Measurements from ENCODE around the gene FRMPD4. TPM values are rescaled to one million over a fixed set of nuclear protein-coding genes. Genes with fewer than 3 reads are reported as not detected.

FRMPD4 gene
- total RNA-seq, 4 donors from 2014 or later, result 0.17 to 0.83 (median 0.46) TPM

DNA sequence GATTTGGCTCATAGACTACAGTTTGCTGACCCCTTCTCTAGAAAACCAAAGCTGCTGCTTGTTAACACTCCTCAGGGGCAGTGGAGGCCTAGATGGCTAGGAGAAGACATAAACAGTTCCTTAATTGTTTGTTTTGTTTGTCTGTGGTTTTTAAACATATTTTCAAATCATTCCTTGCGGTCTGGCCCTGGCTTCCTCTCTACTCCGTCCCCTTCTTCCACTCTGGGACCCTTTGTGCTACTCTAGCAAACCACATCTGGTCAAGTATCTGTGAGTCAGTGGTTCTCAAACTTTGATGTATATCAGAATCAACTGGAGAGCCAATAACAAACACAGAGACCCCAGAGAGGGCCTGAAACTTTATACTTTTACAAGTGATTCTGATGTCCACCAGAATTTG is 36.1 kb downstream of the FRMPD4 start:
- Histone ChIP-seq H3K27ac (replicated peaks in 1 of 4) (no peak overlapping the region), H3K36me3 (no peaks in the 10 kb centered on the region), H3K9me3 (no peaks in the 10 kb centered on the region), H3K4me1 (no peaks in the 10 kb centered on the region), H3K4me3 (no peak overlapping the region), H3K27me3 (no peaks in the 10 kb centered on the region)
- no peak for DNase-seq (ENCODE audit: extremely low spot score)
- intact Hi-C loops (cut with DNase I), result no loop called here
- TF ChIP-seq, protein P1, sequence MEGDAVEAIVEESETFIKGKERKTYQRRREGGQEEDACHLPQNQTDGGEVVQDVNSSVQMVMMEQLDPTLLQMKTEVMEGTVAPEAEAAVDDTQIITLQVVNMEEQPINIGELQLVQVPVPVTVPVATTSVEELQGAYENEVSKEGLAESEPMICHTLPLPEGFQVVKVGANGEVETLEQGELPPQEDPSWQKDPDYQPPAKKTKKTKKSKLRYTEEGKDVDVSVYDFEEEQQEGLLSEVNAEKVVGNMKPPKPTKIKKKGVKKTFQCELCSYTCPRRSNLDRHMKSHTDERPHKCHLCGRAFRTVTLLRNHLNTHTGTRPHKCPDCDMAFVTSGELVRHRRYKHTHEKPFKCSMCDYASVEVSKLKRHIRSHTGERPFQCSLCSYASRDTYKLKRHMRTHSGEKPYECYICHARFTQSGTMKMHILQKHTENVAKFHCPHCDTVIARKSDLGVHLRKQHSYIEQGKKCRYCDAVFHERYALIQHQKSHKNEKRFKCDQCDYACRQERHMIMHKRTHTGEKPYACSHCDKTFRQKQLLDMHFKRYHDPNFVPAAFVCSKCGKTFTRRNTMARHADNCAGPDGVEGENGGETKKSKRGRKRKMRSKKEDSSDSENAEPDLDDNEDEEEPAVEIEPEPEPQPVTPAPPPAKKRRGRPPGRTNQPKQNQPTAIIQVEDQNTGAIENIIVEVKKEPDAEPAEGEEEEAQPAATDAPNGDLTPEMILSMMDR (IDR thresholded peaks at IDR 0.05), result no peak
- TF ChIP-seq POLR2AphosphoS5 (IDR thresholded peaks at IDR 0.05) (no peak), EP300 (IDR thresholded peaks at IDR 0.05) (no peak), POLR2A (IDR thresholded peaks at IDR 0.05; ENCODE audit: low read depth) (no peak)
- 54% methylated on average over 2 of the region's 2 CpGs for WGBS

DNA sequence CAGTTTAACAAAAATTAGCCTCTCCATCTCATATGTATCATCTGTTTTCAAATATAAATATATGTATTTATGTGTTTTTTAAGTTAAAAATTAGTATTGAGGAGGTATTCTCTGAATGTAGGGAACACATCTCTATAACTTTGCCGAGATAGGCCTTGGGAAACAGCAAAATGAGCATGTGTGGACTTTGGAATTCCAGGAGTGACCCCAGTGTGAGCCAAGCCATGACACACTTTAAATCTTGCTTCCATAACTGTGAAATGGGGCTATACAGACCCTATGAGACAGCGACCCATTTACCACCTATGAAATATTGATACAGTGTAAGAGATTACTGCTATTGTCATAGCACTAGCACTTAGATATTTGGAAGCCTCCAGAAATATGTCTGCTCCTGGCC is 58.8 kb downstream of the FRMPD4 start:
- Histone ChIP-seq H3K27ac (replicated peaks in 1 of 4) (no peak overlapping the region), H3K36me3 (no peaks in the 10 kb centered on the region), H3K4me1 (no peaks in the 10 kb centered on the region), H3K4me3 (no peak overlapping the region), H3K9me3 (no peaks in the 10 kb centered on the region), H3K27me3 (no peaks in the 10 kb centered on the region)
- DNase-seq (ENCODE audit: extremely low spot score), result no peak
- intact Hi-C loops (cut with DNase I), result no loop called here
- WGBS, result 71% methylated on average over 2 of the region's 2 CpGs
- TF ChIP-seq, protein P1 (IDR thresholded peaks at IDR 0.05), result no peak
- TF ChIP-seq POLR2AphosphoS5 (IDR thresholded peaks at IDR 0.05) (no peak), EP300 (IDR thresholded peaks at IDR 0.05) (no peak), POLR2A (IDR thresholded peaks at IDR 0.05; ENCODE audit: low read depth) (no peak)

GRCh38 chrX:12206413-12206812 is 68.1 kb downstream of the FRMPD4 start:
- H3K4me3 ChIP-seq, result no peak overlapping the region
- no peaks in the 10 kb centered on the region for H3K36me3 ChIP-seq
- DNase-seq (ENCODE audit: extremely low spot score), result no peak
- H3K27me3 ChIP-seq, result no peaks in the 10 kb centered on the region
- WGBS, result no CpG with 5 or more reads among the region's 1 CpG
- H3K9me3 ChIP-seq, result no peaks in the 10 kb centered on the region
- H3K27ac ChIP-seq (replicated peaks in 1 of 4), result no peak overlapping the region
- no peak for TF ChIP-seq POLR2AphosphoS5 (IDR thresholded peaks at IDR 0.05)
- no peak for TF ChIP-seq EP300 (IDR thresholded peaks at IDR 0.05)
- TF ChIP-seq POLR2A (IDR thresholded peaks at IDR 0.05; ENCODE audit: low read depth), result no peak
- TF ChIP-seq, protein P1 (IDR thresholded peaks at IDR 0.05), result no peak
- intact Hi-C loops (cut with DNase I), result no loop called here
- no peaks in the 10 kb centered on the region for H3K4me1 ChIP-seq

GRCh38 chrX:12210196-12210815 is 72.0 kb downstream of the FRMPD4 start:
- intact Hi-C loops (cut with DNase I), result no loop called here
- TF ChIP-seq EP300 (IDR thresholded peaks at IDR 0.05) (no peak), POLR2A (IDR thresholded peaks at IDR 0.05; ENCODE audit: low read depth) (no peak), POLR2AphosphoS5 (IDR thresholded peaks at IDR 0.05) (no peak)
- TF ChIP-seq, protein P1 (IDR thresholded peaks at IDR 0.05), result no peak
- Histone ChIP-seq H3K27ac (replicated peaks in 1 of 4) (no peak overlapping the region), H3K27me3 (no peaks in the 10 kb centered on the region), H3K4me1 (no peaks in the 10 kb centered on the region), H3K36me3 (no peaks in the 10 kb centered on the region), H3K4me3 (no peak overlapping the region), H3K9me3 (no peaks in the 10 kb centered on the region)
- DNase-seq (ENCODE audit: extremely low spot score), result no peak
- 72% methylated on average over 3 of the region's 4 CpGs for WGBS

- Histone ChIP-seq H3K27me3 (no peaks in the 10 kb centered on the region), H3K4me1 (no peaks in the 10 kb centered on the region), H3K4me3 (no peak overlapping the region), H3K27ac (replicated peaks in 1 of 4) (no peak overlapping the region), H3K9me3 (no peaks in the 10 kb centered on the region), H3K36me3 (no peaks in the 10 kb centered on the region)
- DNase-seq (ENCODE audit: extremely low spot score), result no peak
- intact Hi-C loops (cut with DNase I), result no loop called here
- WGBS, result 53% methylated on average over 3 of the region's 3 CpGs
- no peak for TF ChIP-seq EP300 (IDR thresholded peaks at IDR 0.05)
- TF ChIP-seq POLR2AphosphoS5 (IDR thresholded peaks at IDR 0.05), result no peak
- no peak for TF ChIP-seq POLR2A (IDR thresholded peaks at IDR 0.05; ENCODE audit: low read depth)
- TF ChIP-seq, protein P1 (IDR thresholded peaks at IDR 0.05), result no peak
These were observed 72.7 kb downstream of the FRMPD4 start for GRCh38 chrX:12210971-12211370.
